Spleen (tissue), 11 donors: ENCODE results near the gene SGCA. TPM values are rescaled to one million over a fixed set of nuclear protein-coding genes. Genes with fewer than 3 reads are reported as not detected.
A peak's percentile ranks its signal among the peaks of the same experiment; 100 is the strongest.

Experiments
- DNase-seq: peaks from one replicate; pipeline ENCODE4 v3.0.0-alpha.2; 2020
- H3K27ac ChIP-seq, 8 donors: fragments of 200-600 bp; sonication (generic) in 7 of 8; 1 replicate in 4 of 8; 2 replicates in 4 of 8; pipeline versions ENCODE4 v1.5.0 to v1.8.0; 2016 to 2021; ENCODE audit warnings: inconsistent platforms in 4 of 8, mild to moderate bottlenecking in 4 of 8, moderate library complexity in 1 of 8
- H3K27me3 ChIP-seq, 7 donors: fragments of 200-600 bp; sonication (generic) in 6 of 7; replicated peaks in 1 of 7; 1 replicate in 4 of 7; 2 replicates in 3 of 7; pipeline versions ENCODE4 v1.5.0 to v1.8.0; 2016 to 2021; ENCODE audit warnings: inconsistent platforms in 3 of 7, mild to moderate bottlenecking in 1 of 7
- H3K36me3 ChIP-seq, 6 donors: fragments of 200-600 bp; sonication (generic) in 5 of 6; 1 replicate in 4 of 6; 2 replicates in 2 of 6; pipeline versions ENCODE4 v1.5.0 to v1.8.0; 2016 to 2021; ENCODE audit warnings: inconsistent platforms in 2 of 6
- H3K4me1 ChIP-seq, 6 donors: fragments of 200-600 bp; sonication (generic) in 5 of 6; 1 replicate in 3 of 6; 2 replicates in 3 of 6; pipeline versions ENCODE4 v1.5.0 to v1.8.0; 2016 to 2021; ENCODE audit warnings: inconsistent platforms in 3 of 6
- H3K4me3 ChIP-seq, 8 donors: fragments of 200-600 bp; sonication (generic) in 7 of 8; 1 replicate in 4 of 8; 2 replicates in 4 of 8; pipeline versions ENCODE4 v1.5.0 to v1.8.0; 2016 to 2021; ENCODE audit warnings: inconsistent platforms in 4 of 8, mild to moderate bottlenecking in 4 of 8, moderate library complexity in 2 of 8
- H3K9me3 ChIP-seq, 8 donors: fragments of 200-600 bp; sonication (generic) in 7 of 8; 1 replicate in 4 of 8; 2 replicates in 4 of 8; pipeline versions ENCODE4 v1.5.0 to v1.8.0; 2016 to 2021; ENCODE audit warnings: inconsistent platforms in 4 of 8
- CTCF ChIP-seq, 11 experiments: fragments of 200-600 bp in 7 of 11; fragments of 450-650 bp in 4 of 11; sonication (generic) in 4 of 11; IDR thresholded peaks in 8 of 11; conservative IDR thresholded peaks in 3 of 11; 1 replicate in 7 of 11; 2 replicates in 4 of 11; pipeline versions ENCODE4 v1.4.0 to v1.8.0; 2016 to 2021; ENCODE audit warnings: antibody characterized with exemption in 11 of 11, inconsistent platforms in 4 of 11, mild to moderate bottlenecking in 1 of 11
- POLR2A ChIP-seq, 3 donors: fragments of 450-650 bp; IDR thresholded peaks; one replicate each; pipeline ENCODE4 v1.5.1; 2017; ENCODE audit warnings: antibody characterized with exemption in 3 of 3, mild to moderate bottlenecking in 1 of 3
- POLR2AphosphoS5 ChIP-seq, 3 donors: sonication (generic); formaldehyde crosslinking; IDR thresholded peaks; one replicate each; pipeline ENCODE4 v1.5.1; 2017; ENCODE audit warnings: antibody characterized with exemption in 3 of 3
- WGBS, 5 donors: extraction: QIAGEN DNeasy Blood & Tissue Kit in 3 of 5; methylation state at CpG; one replicate each; pipeline versions ENCODE4 v1.1.5 to v1.1.7; 2013 to 2018; 5-methylcytosine and 5-hydroxymethylcytosine counted together
- intact Hi-C: fragments of 100-400 bp; cut with DNase I; formaldehyde crosslinking; loops from one replicate; pipeline ENCODE4 v1.15.0; 2023; ENCODE audit warnings: low total_unique reads
- polyA plus RNA-seq, 3 donors: library from polyadenylated mRNA; stranded (reverse); fragments of 200-250 nt; gene quantifications; one replicate each; pipeline ENCODE4 v1.2.1, GENCODE V29; 2013
- total RNA-seq, 7 donors: library from RNA; depleted of rRNA in 3 of 7; stranded (reverse); fragments of >200 nt in 3 of 7; fragmentation: NEBNext Ultra II Directional in 4 of 7; extraction: Animal tissue kit (Norgen Biotek cat#: 25700) in 4 of 7; gene quantifications; one replicate each; pipeline versions ENCODE4 v1.1.0 to v1.2.1, GENCODE V29; 2016 to 2021
- donor health status: healthy with polysubstance abuse.
- donor health status: DM: no; HTN: no; CAD: no; lungs with moderate emphysema.
- donor health status: DM: no; HTN: no; CAD: no.
- donor health status: Bipolar disorder and iron deficiency.
- donor health status: healthy.
- donor health status: DM: no; HTN: no; CAD: no.
- donor health status: DM: yes; HTN: yes; CAD: no.

Gene SGCA
- total and polyA plus RNA-seq, 10 donors: 1.2 to 5.9 (median 3.7) TPM; not detected in 1

- WGBS, 5 donors: 72 to 87% (median 76%) methylated on average over 8 of the region's 8 CpGs
- intact Hi-C loops: no loop called here
- no peaks in the 10 kb centered on the region for H3K9me3 ChIP-seq
- H3K27ac ChIP-seq: peak overlapping the region in 5 of 8 donors; percentile 5 to 44 (median 24)
- no peak for TF ChIP-seq CTCF (IDR thresholded peaks at IDR 0.05 in 8 of 11, conservative IDR thresholded peaks at IDR 0.05 in 3 of 11)
- no peak for TF ChIP-seq POLR2AphosphoS5 (IDR thresholded peaks at IDR 0.05)
- no peak for TF ChIP-seq POLR2A (IDR thresholded peaks at IDR 0.05)
- H3K27me3 ChIP-seq: peaks cover 0 to 27% (median 0%) of the 10 kb centered on the region in 7 donors
- H3K4me3 ChIP-seq: no peak overlapping the region
- peaks cover 0 to 44% (median 13%) of the 10 kb centered on the region in 6 donors for H3K4me1 ChIP-seq
- no peak for DNase-seq
- H3K36me3 ChIP-seq: no peaks in the 10 kb centered on the region
These were observed 49.4 kb downstream of the SGCA start for GRCh38 chr17:50214976-50215760.

GRCh38 chr17:50217591-50217990 lies 51.8 kb downstream of the SGCA start:
- no peaks in the 10 kb centered on the region for H3K36me3 ChIP-seq
- H3K27me3 ChIP-seq: peaks cover 0 to 10% (median 0%) of the 10 kb centered on the region in 7 donors
- WGBS, 5 donors: 49 to 74% (median 57%) methylated on average over 3 of the region's 3 CpGs
- intact Hi-C loops: no loop called here
- DNase-seq: no peak
- peaks cover 0 to 40% (median 12%) of the 10 kb centered on the region in 6 donors for H3K4me1 ChIP-seq
- TF ChIP-seq CTCF (IDR thresholded peaks at IDR 0.05 in 8 of 11, conservative IDR thresholded peaks at IDR 0.05 in 3 of 11): no peak
- no peaks in the 10 kb centered on the region for H3K9me3 ChIP-seq
- no peak overlapping the region for H3K27ac ChIP-seq
- H3K4me3 ChIP-seq: no peak overlapping the region

- DNase-seq: no peak
These were observed 52.4 kb downstream of the SGCA start for GRCh38 chr17:50218071-50218759.

More at GRCh38 chr17:50218071-50218759, 52.4 kb downstream of the SGCA start:
- Histone ChIP-seq H3K27ac (peak overlapping the region in 5 of 8 donors; percentile 5 to 37 (median 28)), H3K36me3 (no peaks in the 10 kb centered on the region), H3K9me3 (no peaks in the 10 kb centered on the region), H3K4me1 (peaks cover 0 to 33% (median 11%) of the 10 kb centered on the region in 6 donors), H3K27me3 (peaks cover 0 to 7% (median 0%) of the 10 kb centered on the region in 7 donors), H3K4me3 (no peak overlapping the region)
- intact Hi-C loops: no loop called here
- TF ChIP-seq POLR2A (IDR thresholded peaks at IDR 0.05) (no peak), CTCF (IDR thresholded peaks at IDR 0.05 in 8 of 11, conservative IDR thresholded peaks at IDR 0.05 in 3 of 11) (no peak), POLR2AphosphoS5 (IDR thresholded peaks at IDR 0.05) (no peak)
- WGBS, 5 donors: 71 to 79% (median 75%) methylated on average over 3 of the region's 3 CpGs
